Amygdala (tissue), 56 donors: ENCODE results near the gene HOXA2.

Source experiments
- DNase-seq, 56 donors: peaks; one replicate each; lab custom pipeline; 2025; lab: John Stamatoyannopoulos, UW

Gene HOXA2

DNA sequence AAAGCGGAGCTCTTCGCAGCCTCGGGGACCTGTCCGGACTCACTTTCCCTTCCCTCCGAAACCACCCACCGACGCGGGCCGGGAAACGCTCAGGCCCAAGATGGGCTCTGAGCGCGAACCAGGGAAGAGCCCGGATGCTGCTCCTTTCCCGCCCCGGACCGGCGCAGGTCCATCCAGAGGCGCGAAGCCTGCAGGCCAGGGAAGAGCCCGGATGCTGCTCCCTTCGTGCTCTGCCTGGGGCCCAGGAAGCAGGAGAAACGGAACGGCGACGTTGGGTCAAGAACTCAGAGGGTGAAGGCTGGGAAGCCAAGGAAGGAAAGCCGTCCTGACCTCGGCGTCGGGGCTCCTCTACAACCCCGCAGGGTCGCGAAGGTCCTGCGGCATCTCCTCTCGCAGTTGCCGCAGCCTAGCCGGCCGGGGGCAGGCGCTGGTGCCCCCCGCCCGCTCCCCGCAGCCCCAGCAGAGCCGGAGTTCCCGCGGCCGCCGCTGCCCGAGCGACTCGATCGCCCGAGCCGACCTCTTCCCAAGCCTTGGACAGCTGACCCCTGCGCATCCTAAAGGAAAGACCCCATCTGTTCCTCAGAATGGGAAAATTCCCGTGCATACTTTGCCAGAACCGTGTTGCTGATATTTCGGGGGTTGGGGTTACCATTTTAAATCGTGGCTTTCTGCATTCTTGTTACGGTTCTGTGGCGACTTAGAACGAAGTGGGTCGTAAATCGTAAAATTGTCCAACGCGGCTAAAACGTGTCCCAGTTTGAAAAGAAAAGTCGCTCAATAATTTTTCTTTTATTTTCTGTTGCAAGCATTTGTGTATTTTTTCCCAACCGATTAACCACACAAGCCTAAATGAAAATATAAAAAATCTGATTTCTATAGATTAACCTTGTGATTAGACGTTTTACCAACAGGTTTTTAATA is 14.2 kb downstream of the HOXA2 start:
- no peak for DNase-seq

DNA sequence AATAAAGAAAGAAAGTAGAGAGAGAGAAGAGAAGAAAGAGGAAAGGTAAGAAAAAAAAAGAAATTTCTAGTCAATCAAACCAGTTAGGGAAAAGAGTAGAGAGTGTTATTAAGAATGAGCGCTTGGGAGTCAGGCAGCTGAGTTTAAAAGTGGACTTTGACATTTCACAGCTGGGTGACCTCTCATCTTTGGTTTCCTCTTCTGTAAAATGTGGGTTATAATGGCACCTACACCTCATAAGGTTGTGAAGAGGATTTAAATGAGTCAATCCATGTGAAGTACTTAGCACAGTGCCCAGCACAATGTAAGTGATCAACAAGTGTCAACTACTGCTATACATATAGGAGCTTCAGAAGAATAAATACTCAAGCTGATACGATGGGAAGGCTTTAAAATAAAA is 18.8 kb downstream of the HOXA2 start:
- DNase-seq, result no peak

DNA sequence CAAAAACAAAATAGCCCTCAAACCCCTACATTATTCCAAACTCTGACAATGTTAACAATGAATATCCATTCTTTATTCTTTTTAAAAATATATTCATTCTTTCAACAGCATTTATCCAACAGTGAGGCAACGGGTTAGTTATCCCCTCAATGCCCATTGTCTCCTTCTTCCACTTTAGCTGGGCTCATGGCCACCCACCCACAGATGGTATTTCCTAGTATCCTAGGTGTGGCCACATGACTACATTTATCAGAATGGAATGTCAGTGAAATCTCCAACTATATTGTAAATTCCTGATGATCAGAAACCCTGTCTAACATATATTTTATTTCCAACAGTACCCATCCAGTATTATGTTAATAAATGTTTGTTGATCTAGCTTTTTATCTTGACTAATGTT is 20.3 kb downstream of the HOXA2 start:
- DNase-seq, result no peak

DNA sequence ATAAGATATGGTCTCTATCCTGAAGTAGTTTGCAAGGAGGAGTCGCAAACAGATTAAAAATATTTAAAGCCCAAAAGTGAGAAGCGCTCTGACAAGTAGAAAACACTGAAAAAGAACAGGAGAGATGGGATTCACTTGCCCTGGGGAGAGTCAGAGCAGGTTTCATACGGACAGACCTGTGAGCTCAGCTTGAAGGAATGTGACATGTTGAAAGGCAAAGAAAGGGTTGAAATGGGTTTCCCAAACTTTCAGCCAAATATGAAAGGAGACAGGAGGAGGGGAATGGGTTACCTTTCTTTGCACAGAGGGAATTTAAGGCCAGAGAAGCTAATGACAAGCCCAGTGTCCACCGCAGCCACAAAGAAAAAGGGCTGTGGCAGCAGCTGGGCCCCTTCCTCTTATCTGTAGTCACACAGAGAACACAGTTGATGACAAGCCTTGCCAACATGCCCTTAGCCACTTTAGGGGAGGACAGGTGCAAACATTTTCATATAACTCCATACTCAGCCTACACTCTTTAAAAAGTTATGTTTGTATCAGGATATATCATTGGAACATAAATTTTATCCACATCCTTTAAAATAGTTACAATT is 21.5 kb downstream of the HOXA2 start:
- no peak for DNase-seq

DNA sequence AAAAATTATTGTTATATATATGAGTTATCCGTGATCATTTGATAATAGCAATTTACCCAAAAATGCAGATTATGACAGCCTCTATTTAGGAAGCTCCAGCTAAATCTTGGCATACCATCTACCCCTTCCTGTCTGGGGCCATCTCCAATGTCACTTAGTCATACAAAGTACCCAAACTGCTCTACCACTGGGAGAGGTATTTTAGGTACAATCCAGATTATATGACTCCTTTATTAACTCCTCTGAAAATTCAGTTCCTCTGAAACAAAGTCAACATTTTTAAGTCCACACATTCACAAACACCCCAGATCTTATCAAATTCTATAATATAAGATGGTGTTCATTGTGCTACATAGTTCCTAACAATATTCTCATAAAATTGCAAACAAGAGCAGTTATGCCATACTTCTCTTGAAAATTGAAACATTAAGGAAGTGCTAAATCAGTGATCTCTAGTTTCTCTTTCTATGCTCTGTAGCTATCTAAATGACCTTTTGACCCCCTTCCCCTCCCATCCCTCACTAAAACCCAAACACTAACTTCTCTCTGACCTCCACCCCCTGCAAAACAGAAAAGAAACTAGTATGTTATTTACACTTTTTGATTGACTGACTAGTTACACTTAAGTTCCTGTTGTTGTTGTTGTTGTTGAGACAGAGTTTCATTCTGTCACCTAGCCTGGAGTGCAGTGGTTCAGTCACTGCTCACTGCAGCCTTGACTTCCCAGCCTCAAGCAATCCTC is 23.1 kb downstream of the HOXA2 start:
- no peak for DNase-seq

DNA sequence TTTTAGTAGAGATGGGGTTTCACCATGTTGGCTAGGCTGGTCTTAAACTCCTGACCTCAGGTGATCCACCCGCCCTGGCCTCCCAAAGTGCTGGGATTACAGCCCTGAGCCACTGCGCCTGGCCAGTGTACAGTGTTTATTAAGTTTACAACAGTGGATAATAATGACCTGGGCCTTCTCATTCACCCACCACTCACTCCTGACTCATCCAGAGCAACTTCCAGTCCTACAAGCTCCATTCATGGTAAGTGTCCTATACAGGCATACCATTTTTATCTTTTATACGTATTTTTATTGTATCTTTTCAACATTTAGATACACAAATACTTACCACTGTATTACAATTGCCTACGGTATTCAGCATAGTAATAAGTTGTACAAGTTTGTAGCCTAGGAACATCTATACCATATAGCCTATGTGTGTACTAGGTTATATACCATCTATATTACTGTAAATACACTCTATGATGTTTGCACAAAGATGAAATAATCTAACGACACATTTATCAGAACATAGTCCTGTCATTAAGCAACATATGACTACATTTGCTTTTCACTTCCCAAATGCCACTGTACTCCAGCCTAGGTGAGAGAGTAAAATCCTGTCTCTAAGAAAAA is 23.8 kb downstream of the HOXA2 start:
- no peak for DNase-seq

DNA sequence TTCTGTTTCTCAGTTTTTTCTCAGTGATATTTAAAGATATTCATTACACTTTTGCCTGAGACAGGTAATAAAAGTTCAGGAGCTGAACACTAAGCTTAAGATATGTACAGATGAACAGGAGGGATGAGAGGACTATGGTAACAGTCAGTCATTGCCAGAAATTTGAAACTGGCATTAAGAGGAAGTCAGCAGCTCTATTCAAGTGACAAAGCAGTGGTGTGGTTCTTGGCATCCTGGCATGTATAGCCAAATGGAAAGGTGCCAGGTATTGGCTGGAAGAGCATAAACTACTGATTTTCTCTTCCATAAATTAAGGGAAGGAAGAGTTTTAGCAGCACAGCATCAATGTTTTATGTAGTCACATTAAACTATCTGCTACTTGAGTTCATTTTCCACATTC is 29.4 kb downstream of the HOXA2 start:
- no peak for DNase-seq

DNA sequence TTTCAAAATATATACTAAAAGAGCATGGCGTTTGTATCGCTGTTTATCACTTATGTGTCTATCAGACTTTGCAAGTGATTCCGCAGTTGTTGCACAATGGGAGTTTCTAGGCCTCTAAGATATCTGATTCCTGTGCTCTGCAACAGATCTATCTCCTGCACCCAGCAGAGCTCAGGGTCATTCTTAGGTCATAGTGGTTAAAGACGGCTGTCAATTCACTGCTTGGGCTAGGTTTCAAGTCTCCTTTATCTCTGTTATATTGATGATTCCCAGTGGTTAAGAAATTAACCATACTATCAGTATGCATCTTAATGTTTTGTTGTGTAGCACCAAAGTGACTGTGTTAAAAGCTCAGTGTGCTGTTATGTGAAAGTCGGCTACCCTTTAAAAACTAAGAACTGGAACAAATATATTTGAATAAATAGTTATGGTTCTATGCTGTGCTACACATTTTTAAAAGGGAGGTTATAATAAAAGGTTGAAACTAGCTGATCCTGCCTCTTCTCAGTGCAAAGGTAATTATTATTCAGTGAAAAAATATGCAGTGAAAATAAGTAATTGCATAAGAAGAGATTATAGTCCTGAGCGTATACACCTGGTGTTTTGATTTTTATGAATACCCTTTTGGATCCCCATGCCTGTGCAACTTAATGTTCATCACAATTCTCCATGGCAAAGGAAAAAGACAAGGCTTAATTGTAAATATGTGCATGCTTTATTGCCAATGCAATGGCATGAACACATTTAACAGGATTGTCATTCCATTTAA is 30.7 kb downstream of the HOXA2 start:
- DNase-seq, result no peak

DNA sequence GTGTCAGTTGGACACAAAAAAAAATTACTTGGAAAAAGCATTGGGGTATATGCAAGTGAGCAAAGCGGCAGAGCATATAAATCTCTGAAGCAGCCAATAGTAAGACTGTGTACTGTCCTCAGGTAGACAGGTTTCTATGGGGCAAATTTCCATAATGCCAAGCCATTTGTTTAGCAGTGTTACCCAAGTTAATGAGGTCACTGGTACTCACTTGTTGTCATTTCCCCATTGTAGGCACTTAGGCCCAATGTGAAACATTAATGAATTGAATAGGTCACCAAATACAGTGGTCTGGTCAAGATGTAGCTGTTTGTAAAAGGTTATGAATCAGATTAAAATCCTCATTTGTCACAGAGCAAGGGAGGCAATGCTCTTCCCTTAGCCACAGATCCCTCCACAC is 34.2 kb downstream of the HOXA2 start:
- DNase-seq, result no peak

DNA sequence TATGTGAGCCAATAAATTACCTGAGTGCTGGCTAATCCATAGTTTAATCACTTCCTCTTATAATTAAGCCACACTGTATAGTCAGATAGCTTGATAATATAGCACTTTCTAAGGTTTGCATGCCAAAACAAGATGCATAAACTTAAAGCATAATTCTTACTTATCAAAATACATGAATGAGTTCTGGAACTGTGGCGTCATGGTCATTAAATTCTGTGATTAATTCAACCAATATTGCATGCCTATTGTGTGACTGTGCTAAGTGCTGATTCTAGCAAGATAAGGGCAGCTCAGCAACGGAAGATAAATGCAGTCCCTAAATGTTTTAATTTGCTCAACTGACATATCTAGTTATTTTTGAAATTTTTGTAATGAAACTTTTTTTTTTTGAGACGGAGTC is 36.3 kb downstream of the HOXA2 start:
- DNase-seq, result no peak

DNA sequence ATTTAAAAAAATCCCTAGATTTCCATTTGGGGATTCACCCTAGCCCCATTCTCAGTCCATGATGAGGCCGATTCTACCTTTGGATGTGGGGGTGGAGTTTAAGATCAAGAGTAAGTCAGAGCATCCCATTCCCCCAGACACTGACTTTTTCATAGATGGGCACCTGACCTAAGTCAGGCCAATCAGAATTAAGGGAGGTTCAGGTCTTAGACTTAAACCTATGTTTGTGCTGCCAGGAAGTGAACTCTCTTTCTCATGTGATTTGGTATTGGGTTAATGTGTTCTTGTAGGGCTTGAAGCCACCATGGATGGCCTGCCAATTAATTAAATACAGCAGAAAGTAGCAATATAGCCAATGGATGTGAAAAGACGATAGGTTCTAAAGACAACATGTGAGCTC is 36.8 kb downstream of the HOXA2 start:
- no peak for DNase-seq

DNA sequence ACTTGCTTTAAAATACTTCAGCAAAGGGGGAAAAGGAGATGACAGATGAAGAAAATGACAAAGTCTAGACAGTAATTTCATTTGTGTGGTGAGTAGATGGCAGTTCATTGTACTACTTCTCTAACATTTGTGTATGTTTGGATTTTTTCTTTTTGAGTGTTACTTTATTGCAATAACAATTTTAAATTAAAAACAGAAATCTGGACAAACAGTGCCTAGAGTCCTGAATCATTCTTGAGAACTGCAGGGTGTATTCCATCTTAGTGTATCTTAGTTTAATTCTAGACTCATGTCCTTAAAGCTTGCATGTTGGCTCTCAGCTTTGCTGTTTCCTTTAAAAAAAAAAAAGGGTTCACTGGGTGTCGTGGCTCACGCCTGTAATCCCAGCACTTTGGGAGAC is 37.8 kb downstream of the HOXA2 start:
- DNase-seq, result no peak

DNA sequence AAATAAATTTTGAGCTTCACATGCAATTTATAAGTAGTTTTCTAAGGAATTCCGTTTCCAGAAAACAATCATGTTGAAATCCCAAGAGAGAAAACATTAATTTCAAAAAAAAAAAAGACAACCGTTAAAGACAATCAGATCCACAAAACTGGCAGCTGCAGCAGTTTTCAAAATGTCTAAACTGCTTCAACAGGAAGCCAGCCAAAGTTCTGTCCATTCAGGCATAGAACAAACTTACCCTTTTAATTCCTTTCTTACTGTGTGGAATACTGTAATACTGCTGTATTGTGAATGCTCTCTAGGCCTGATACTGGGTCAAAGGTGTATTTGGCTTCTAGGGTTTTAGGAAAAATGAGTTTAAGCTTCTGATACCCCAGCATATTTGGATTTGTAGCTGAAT is 38.3 kb downstream of the HOXA2 start:
- DNase-seq, result no peak

DNA sequence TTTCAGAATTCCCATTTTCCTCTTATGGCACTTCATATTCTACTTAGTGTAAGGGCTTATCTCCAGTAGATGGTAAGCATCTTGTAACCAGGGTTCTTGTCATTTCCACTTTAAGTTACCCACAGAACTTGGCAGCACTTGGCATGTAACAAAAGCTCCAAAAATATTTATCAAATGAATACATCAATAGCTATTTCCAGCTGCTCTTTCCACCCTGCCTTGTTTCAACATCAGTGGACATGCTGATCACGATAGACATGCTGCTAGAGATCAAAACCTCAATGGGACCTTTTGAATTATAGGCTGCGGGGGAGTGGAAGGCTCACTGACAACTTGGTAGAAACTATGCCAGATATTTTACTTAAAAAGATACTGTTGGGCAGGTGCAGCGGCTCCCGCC is 39.5 kb downstream of the HOXA2 start:
- no peak for DNase-seq

DNA sequence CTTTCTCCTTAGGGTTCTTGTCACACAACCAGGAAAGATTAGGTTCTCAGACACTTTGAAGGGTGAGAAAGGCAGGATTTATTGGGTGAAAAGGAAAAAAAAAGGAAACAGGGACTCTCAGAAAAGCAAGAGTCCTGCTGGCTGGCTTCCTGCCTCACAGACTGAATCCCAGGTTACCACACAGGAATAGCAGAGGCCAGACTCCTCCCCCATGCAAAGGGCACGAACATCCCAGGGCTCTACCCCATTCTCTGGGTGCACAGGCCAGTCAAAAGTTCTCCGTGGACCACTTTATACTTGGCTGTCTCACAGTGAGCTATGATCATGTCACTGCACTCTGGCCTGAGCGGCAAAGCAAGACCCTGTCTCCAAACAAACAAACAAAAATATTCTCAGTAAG is 49.3 kb downstream of the HOXA2 start:
- DNase-seq, result no peak

DNA sequence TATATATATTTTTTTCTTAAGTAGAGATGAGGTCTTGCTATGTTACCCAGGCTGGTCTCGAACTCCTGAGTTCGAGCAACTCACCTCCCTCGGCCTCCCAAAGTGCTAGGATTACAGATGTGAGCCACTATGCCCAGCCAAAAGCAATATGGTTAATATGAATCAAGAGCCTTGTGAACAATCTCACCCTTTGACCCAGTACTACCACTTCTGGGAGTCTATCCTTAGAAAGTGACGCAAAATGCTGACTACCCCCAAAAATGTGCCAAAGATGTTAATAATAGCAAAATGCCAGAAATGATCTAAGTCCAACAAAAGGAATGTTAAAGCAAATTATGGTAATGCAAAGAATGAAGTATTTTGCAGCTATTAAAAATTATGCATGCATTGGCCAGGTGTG is 51.0 kb downstream of the HOXA2 start:
- no peak for DNase-seq
